GM12872 (cell line): ENCODE data around the gene VWC2.

Source experiments
- TF ChIP-seq, protein P1 (sequence below): IDR thresholded peaks from 3 replicates; pipeline ENCODE4 v1.5.1; 2011; ENCODE audit warnings: low read depth, mild to moderate bottlenecking, low read length, moderate library complexity; ENCODE audit not compliant: insufficient read depth

Gene VWC2

DNA sequence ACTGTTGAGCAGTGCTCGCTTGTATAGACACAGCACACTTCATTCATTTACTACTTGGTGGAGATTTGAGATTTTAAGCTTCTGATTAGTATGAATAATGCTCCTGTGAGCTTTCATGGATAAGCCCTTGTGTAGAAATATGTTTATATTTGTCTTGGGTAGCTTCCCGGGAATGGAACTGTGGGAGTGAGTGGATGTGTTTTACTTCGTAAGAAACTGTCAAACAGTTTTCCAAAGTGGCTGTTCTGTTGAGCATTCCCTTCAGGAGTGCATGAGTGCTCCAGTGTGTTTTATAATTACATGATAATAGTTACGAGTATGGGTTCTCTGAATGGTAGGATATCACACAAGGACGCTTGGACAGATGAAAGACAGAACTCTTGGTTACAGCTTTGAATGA lies 49.4 kb downstream of the VWC2 start:
- TF ChIP-seq, protein P1, sequence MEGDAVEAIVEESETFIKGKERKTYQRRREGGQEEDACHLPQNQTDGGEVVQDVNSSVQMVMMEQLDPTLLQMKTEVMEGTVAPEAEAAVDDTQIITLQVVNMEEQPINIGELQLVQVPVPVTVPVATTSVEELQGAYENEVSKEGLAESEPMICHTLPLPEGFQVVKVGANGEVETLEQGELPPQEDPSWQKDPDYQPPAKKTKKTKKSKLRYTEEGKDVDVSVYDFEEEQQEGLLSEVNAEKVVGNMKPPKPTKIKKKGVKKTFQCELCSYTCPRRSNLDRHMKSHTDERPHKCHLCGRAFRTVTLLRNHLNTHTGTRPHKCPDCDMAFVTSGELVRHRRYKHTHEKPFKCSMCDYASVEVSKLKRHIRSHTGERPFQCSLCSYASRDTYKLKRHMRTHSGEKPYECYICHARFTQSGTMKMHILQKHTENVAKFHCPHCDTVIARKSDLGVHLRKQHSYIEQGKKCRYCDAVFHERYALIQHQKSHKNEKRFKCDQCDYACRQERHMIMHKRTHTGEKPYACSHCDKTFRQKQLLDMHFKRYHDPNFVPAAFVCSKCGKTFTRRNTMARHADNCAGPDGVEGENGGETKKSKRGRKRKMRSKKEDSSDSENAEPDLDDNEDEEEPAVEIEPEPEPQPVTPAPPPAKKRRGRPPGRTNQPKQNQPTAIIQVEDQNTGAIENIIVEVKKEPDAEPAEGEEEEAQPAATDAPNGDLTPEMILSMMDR: no peak

DNA sequence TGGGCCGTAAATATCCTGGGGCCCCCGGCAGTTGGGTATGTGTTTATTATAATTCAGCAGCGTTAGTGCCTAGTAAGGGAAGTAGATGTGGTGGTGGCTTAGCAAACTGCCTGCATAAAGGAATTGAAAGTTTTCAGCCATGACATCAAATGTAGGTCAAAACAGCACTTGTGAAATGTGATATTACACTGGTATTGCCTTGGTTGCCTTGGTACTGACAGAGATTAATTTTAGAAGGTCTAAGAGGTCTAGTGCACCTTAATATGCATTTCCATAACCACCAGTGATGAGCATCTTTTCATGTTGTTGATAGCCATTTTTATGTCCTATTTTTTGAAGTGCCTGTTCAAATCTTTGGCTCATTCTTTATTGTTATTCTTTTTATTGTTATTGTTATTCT lies 50.1 kb downstream of the VWC2 start:
- TF ChIP-seq, protein P1: no peak

DNA sequence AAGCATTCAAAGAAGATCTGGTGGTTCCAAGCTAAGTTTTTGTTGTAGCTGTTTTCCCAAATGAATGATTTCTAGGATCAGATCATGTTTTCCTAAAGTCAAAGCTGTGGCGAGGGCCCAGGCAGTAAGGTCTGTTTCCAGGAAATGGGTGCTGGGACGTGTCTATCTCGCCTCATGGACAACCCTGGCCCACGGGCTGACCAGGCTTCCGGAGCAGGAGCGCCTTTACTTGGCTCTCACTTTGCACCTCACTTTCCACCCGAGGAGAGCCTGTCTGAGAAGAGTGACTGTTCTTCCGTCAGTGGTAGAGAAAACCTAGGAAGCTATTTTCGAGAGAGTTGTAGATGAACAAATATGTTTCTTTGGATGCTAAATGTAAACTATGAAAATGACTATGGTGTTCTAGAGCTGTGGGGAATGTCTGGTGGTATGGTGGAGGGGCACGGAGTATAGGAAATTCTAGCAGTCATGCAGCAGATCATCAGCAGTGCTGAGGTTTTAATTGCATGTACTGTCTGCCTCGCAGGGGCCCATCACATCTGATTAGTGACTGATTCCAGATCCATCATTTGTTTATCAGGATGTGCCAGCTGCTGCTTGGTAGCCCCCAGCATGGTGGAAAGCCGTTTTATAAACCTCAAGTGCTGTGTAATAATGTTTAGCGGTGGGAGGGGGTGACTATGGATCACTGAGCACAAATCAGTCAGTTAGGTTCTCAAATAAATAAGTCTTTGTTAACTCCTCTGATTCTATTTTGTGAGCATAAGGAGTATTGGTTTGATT lies 66.6 kb downstream of the VWC2 start:
- TF ChIP-seq, protein P1: no peak

DNA sequence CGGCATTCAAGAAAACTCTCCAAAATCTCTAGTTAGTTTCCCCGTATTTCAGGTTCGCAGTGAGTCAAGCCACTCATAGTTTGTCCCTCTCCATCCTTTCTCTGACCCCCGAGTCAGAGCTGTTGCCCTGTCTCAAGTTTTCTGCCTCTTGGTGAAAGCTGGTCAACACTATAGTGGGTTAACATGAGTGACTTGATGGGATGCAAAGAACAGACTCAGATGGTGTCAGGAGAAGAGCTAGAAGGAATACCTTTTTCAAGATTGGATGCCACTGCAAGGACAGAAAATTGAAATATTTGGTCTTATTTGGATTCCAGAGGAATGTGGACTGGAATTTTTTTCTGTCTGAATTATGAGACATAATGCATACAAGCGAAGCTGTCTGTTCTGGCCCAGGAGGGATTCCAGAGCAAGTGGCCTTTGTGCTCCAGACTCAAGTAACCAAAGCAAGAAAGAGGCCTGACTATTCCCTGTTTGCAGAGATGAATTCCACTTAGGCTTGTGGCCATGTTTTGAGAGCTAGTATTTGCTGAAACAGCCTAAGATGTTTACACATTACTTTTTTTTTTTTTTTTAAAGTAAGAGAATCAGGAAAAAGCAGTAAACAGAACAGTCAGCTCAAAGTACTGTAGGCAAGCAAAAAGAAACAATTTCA lies 67.4 kb downstream of the VWC2 start:
- TF ChIP-seq, protein P1: no peak

DNA sequence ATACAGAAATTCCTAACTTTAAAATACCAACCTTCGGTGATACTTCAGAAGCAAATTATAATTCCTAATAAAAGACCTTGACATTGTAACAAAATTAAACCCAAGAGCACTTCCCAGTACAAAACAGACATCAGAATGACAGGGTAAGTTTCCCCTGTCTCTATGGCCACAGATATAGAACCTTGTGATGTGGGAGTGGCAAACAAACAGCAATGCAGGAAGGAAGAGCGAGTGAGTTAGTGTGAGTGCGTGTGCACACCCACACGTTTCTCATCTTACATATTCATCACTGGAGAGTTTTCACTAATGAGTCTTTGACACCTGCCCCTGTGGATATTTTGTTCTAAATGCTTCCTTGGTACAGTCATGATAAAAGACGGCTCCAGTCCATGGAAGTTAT lies 72.2 kb downstream of the VWC2 start:
- TF ChIP-seq, protein P1: no peak

DNA sequence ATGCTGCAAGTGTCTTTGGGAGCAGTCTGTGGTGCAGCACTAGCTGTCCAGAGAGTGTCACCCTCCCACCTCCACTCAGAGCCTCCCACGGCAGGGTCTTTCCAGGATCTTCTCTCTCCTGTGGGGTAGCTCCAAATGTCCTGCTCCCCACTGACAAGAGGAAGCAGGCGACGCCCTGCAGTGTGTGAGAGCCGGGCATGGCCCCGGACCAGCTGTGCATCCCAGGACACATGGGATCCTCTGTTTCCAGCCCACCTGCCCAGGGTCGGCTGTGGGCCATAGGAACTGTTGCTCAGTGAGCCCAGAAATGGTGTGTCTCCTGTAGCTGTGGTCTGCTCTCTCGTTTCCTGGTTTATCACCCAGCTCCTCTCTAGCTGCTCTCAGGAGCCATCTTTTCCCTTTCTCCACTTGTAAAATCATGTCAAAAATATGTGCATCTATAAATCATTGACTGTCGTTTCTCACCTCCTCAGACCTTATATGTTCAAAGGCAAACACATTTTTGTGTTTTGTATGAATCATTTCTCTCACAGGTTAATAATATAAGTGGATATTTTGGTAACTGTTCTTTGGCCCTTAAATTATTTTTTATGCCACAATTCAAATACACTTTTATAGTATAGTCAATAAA lies 74.9 kb downstream of the VWC2 start:
- TF ChIP-seq, protein P1: no peak

DNA sequence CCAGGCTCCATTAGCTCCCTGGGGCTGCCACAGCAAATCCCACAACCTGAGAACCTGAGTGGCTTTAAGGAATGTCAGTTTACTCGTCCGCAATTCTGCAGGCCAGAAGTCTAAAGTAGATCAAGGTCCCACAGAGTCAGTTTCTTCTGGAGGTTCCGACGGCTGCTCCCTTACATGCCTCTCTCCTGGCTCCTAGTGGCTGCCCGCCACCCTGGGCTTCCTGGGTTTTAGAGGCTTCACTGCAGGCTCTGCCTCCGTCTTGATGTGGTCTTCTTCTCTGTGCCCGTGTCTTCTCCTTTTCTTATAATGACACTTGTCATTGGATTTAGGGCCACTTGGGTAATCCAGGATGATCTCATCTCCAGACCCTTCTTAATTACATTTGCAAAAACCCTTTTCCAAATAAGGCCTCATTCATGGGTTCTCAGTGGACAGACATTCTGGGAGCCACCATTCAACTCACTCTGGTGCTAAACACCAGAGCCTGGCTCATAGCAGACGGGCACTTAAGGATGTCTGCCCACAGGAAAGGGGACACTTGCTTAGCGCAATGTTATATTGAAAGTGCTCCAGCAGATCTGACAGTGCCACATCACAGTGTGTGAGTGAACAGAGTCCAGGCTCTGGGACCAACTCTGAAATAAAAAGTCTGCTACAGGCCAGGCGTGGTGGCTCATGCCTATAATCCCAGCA lies 77.6 kb downstream of the VWC2 start:
- TF ChIP-seq, protein P1: no peak
